GM23338 (cell line): ENCODE measurements around the gene HSBP1. TPM values are rescaled to one million over a fixed set of nuclear protein-coding genes. Genes with fewer than 3 reads are reported as not detected.

Experiments used
- ATAC-seq: fragments of 200-7000 bp; cut with Tn5 transposase; 3 replicates; pipeline ENCODE4 v1.9.1; 2020
- DNase-seq: peaks from one replicate; pipeline ENCODE4 v3.0.0-alpha.2; 2015; ENCODE audit warnings: low spot score
- H2AFZ ChIP-seq: fragments of 200-600 bp; sonication (generic); 2 replicates; pipeline ENCODE4 v1.8.0; 2016; ENCODE audit warnings: antibody characterized with exemption, mild to moderate bottlenecking, moderate library complexity
- H3F3A ChIP-seq: fragments of 200-600 bp; sonication (generic); replicated peaks from 2 replicates; pipeline ENCODE4 v1.8.0; 2017; ENCODE audit warnings: antibody characterized with exemption, mixed run types, low read depth
- H3K27ac ChIP-seq: fragments of 200-600 bp; sonication (generic); 2 replicates; pipeline ENCODE4 v1.6.1; 2016; ENCODE audit warnings: low read depth
- H3K27me3 ChIP-seq: fragments of 200-600 bp; sonication (generic); 2 replicates; pipeline ENCODE4 v1.8.0; 2016; ENCODE audit warnings: mild to moderate bottlenecking, mixed run types, moderate library complexity; ENCODE audit not compliant: insufficient read depth
- H3K36me3 ChIP-seq: fragments of 200-600 bp; sonication (generic); 2 replicates; pipeline ENCODE4 v1.8.0; 2016; ENCODE audit warnings: mild to moderate bottlenecking; ENCODE audit not compliant: insufficient read depth
- H3K4me1 ChIP-seq: fragments of 200-600 bp; sonication (generic); 2 replicates; pipeline ENCODE4 v1.8.0; 2016; ENCODE audit warnings: mild to moderate bottlenecking, moderate library complexity; ENCODE audit not compliant: insufficient read depth
- H3K4me2 ChIP-seq: fragments of 200-600 bp; sonication (generic); 2 replicates; pipeline ENCODE4 v1.7.1; 2017; ENCODE audit warnings: mixed run types
- H3K4me3 ChIP-seq: fragments of 200-600 bp; sonication (generic); 2 replicates; pipeline ENCODE4 v1.6.1; 2016; ENCODE audit warnings: mixed run types
- H3K79me2 ChIP-seq: fragments of 200-600 bp; sonication (generic); replicated peaks from 2 replicates; pipeline ENCODE4 v1.8.0; 2017; ENCODE audit warnings: mild to moderate bottlenecking; ENCODE audit not compliant: insufficient read depth
- H3K9me2 ChIP-seq: fragments of 200-600 bp; sonication (generic); 2 replicates; pipeline ENCODE4 v1.8.0; 2017; ENCODE audit not compliant: insufficient read depth
- H4K20me1 ChIP-seq: fragments of 200-600 bp; sonication (generic); replicated peaks from 2 replicates; pipeline ENCODE4 v1.8.0; 2017; ENCODE audit warnings: mild to moderate bottlenecking; ENCODE audit not compliant: insufficient read depth
- H3K27ac Mint-ChIP-seq: 2 replicates; pipeline ENCODE4 v1.8.0; 2020; ENCODE audit warnings: inconsistent platforms, mild to moderate bottlenecking, moderate library complexity, mixed read lengths
- H3K27me3 Mint-ChIP-seq: 3 replicates; pipeline ENCODE4 v1.8.0; 2022; ENCODE audit warnings: low read depth, mild to moderate bottlenecking, moderate library complexity, mixed read lengths, inconsistent platforms; ENCODE audit not compliant: insufficient read depth, poor library complexity
- H3K36me3 Mint-ChIP-seq: 3 replicates; pipeline ENCODE4 v1.8.0; 2021; ENCODE audit warnings: low read depth, mild to moderate bottlenecking, inconsistent platforms, moderate library complexity, mixed read lengths
- H3K4me1 Mint-ChIP-seq: 3 replicates; pipeline ENCODE4 v1.8.0; 2020; ENCODE audit warnings: mild to moderate bottlenecking, inconsistent platforms, mixed read lengths
- H3K4me3 Mint-ChIP-seq: 3 replicates; pipeline ENCODE4 v1.8.0; 2021; ENCODE audit warnings: moderate library complexity, mild to moderate bottlenecking, inconsistent platforms, mixed read lengths
- H3K9me3 Mint-ChIP-seq: 3 replicates; pipeline ENCODE4 v1.8.0; 2020; ENCODE audit warnings: moderate library complexity, mild to moderate bottlenecking, inconsistent platforms, mixed read lengths
- CREB1 ChIP-seq: fragments of 250-450 bp; sonication (Bioruptor Pico); IDR thresholded peaks from 2 replicates; pipeline ENCODE4 v1.5.0; 2020; ENCODE audit warnings: low read depth, mild to moderate bottlenecking, moderate library complexity
- EZH2 ChIP-seq: fragments of 200-600 bp; sonication (generic); IDR thresholded peaks from one replicate; pipeline ENCODE4 v1.8.0; 2017; ENCODE audit warnings: antibody characterized with exemption, mild to moderate bottlenecking, low read depth; ENCODE audit not compliant: unreplicated experiment
- EZH2phosphoT487 ChIP-seq: fragments of 200-600 bp; sonication (generic); IDR thresholded peaks from one replicate; pipeline ENCODE4 v1.8.1; 2018; ENCODE audit warnings: antibody characterized with exemption; ENCODE audit not compliant: unreplicated experiment
- JUNB ChIP-seq: IDR thresholded peaks from one replicate; pipeline ENCODE4 v1.6.1; 2016; ENCODE audit warnings: antibody characterized with exemption; ENCODE audit not compliant: unreplicated experiment
- NANOG ChIP-seq: IDR thresholded peaks from 2 replicates; pipeline ENCODE4 v1.6.1; 2016; ENCODE audit warnings: antibody characterized with exemption, borderline replicate concordance
- REST ChIP-seq: IDR thresholded peaks from one replicate; pipeline ENCODE4 v1.6.1; 2018; ENCODE audit warnings: antibody characterized with exemption; ENCODE audit not compliant: unreplicated experiment
- STAT1 ChIP-seq: IDR thresholded peaks from one replicate; pipeline ENCODE4 v1.6.1; 2016; ENCODE audit warnings: antibody characterized with exemption; ENCODE audit not compliant: unreplicated experiment
- ZNF114 ChIP-seq: fragments of 250-450 bp; sonication (Bioruptor Pico); IDR thresholded peaks from 2 replicates; pipeline ENCODE4 v1.5.0; 2020; ENCODE audit warnings: mild to moderate bottlenecking, moderate library complexity
- ZNF331 ChIP-seq: fragments of 250-450 bp; sonication (Bioruptor Pico); IDR thresholded peaks from 2 replicates; pipeline ENCODE4 v1.5.0; 2020; ENCODE audit warnings: low read depth, mild to moderate bottlenecking, moderate library complexity
- polyA plus RNA-seq: library from polyadenylated mRNA; unstranded; fragments of >200 nt; fragmentation: Nextera tagmentation; extraction: Ambion mirVana; gene quantifications from 2 replicates; pipeline ENCODE4 v1.2.1, GENCODE V29; 2016
- total RNA-seq: library from RNA; depleted of rRNA; stranded (reverse); fragments of >200 nt; shearing (Covaris generic); gene quantifications from 2 replicates; pipeline ENCODE4 v1.2.3, GENCODE V29; 2014
- TF ChIP-seq, protein P1 (sequence below): IDR thresholded peaks from 2 replicates; pipeline ENCODE4 v1.6.1; 2016; ENCODE audit warnings: antibody characterized with exemption
- TF ChIP-seq, protein P2 (sequence below): fragments of 250-450 bp; sonication (Bioruptor Pico); IDR thresholded peaks from 2 replicates; pipeline ENCODE4 v1.5.0; 2020; ENCODE audit warnings: mild to moderate bottlenecking, moderate library complexity

HSBP1 gene
- total and polyA plus RNA-seq, 2 experiments from 2014 or later, result 71.0 to 817 TPM

DNA sequence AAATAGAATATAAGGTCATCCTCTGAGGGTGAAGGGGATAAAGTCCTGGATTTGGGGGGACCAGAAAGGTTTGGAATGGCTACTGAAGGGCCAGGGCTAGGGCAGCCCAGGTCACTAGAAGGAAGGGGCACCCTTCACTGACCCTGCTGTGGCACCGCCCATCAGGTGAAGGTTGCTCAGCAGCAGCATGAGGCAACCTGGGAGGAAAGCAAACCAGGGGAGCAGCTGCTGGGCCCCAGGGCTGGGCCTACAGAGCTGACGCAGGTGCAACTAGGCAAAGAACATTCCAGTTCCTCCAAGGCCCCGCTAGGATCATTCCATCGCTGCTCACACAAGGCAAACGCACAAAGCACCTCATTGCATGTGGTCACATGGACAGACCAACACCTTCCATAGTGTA, 3.4 kb upstream of the HSBP1 start (continued):
- TF ChIP-seq, protein P1, sequence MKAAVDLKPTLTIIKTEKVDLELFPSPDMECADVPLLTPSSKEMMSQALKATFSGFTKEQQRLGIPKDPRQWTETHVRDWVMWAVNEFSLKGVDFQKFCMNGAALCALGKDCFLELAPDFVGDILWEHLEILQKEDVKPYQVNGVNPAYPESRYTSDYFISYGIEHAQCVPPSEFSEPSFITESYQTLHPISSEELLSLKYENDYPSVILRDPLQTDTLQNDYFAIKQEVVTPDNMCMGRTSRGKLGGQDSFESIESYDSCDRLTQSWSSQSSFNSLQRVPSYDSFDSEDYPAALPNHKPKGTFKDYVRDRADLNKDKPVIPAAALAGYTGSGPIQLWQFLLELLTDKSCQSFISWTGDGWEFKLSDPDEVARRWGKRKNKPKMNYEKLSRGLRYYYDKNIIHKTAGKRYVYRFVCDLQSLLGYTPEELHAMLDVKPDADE, result no peak

GRCh38 chr16:83806036-83806435, 1.7 kb upstream of the HSBP1 start:
- no peaks in the 10 kb centered on the region; the same call in 2 of the 3 replicates for H3K9me3 Mint-ChIP-seq
- peaks cover 8% of the 10 kb centered on the region; the same call in 1 of the 2 replicates for H3K36me3 ChIP-seq
- H3K27ac Mint-ChIP-seq, result no peak overlapping the region
- peaks cover 6% of the 10 kb centered on the region; the same call in 1 of the 2 replicates for H3K9me2 ChIP-seq
- H4K20me1 ChIP-seq, result no peaks in the 10 kb centered on the region; the same call in 1 of the 2 replicates
- peaks cover 43% of the 10 kb centered on the region for H3K4me1 ChIP-seq
- DNase-seq (no peak), ATAC-seq (no peak)
- no peak overlapping the region for H3K27ac ChIP-seq
- no peak overlapping the region for H3K4me2 ChIP-seq
- H3K27me3 ChIP-seq, result no peaks in the 10 kb centered on the region
- H3K79me2 ChIP-seq, result peaks cover 30% of the 10 kb centered on the region
- H3F3A ChIP-seq, result 0 out of 2 replicates have a peak, but pooled peaks cover 4% of the 10 kb centered on the region
- H2AFZ ChIP-seq, result no peak overlapping the region
- H3K4me3 ChIP-seq, result no peak overlapping the region
- H3K4me1 Mint-ChIP-seq, result peaks cover 38% of the 10 kb centered on the region
- peaks cover 20% of the 10 kb centered on the region for H3K36me3 Mint-ChIP-seq
- H3K4me3 Mint-ChIP-seq, result no peak overlapping the region
- H3K27me3 Mint-ChIP-seq, result peaks cover 10% of the 10 kb centered on the region
- TF ChIP-seq, protein P2, sequence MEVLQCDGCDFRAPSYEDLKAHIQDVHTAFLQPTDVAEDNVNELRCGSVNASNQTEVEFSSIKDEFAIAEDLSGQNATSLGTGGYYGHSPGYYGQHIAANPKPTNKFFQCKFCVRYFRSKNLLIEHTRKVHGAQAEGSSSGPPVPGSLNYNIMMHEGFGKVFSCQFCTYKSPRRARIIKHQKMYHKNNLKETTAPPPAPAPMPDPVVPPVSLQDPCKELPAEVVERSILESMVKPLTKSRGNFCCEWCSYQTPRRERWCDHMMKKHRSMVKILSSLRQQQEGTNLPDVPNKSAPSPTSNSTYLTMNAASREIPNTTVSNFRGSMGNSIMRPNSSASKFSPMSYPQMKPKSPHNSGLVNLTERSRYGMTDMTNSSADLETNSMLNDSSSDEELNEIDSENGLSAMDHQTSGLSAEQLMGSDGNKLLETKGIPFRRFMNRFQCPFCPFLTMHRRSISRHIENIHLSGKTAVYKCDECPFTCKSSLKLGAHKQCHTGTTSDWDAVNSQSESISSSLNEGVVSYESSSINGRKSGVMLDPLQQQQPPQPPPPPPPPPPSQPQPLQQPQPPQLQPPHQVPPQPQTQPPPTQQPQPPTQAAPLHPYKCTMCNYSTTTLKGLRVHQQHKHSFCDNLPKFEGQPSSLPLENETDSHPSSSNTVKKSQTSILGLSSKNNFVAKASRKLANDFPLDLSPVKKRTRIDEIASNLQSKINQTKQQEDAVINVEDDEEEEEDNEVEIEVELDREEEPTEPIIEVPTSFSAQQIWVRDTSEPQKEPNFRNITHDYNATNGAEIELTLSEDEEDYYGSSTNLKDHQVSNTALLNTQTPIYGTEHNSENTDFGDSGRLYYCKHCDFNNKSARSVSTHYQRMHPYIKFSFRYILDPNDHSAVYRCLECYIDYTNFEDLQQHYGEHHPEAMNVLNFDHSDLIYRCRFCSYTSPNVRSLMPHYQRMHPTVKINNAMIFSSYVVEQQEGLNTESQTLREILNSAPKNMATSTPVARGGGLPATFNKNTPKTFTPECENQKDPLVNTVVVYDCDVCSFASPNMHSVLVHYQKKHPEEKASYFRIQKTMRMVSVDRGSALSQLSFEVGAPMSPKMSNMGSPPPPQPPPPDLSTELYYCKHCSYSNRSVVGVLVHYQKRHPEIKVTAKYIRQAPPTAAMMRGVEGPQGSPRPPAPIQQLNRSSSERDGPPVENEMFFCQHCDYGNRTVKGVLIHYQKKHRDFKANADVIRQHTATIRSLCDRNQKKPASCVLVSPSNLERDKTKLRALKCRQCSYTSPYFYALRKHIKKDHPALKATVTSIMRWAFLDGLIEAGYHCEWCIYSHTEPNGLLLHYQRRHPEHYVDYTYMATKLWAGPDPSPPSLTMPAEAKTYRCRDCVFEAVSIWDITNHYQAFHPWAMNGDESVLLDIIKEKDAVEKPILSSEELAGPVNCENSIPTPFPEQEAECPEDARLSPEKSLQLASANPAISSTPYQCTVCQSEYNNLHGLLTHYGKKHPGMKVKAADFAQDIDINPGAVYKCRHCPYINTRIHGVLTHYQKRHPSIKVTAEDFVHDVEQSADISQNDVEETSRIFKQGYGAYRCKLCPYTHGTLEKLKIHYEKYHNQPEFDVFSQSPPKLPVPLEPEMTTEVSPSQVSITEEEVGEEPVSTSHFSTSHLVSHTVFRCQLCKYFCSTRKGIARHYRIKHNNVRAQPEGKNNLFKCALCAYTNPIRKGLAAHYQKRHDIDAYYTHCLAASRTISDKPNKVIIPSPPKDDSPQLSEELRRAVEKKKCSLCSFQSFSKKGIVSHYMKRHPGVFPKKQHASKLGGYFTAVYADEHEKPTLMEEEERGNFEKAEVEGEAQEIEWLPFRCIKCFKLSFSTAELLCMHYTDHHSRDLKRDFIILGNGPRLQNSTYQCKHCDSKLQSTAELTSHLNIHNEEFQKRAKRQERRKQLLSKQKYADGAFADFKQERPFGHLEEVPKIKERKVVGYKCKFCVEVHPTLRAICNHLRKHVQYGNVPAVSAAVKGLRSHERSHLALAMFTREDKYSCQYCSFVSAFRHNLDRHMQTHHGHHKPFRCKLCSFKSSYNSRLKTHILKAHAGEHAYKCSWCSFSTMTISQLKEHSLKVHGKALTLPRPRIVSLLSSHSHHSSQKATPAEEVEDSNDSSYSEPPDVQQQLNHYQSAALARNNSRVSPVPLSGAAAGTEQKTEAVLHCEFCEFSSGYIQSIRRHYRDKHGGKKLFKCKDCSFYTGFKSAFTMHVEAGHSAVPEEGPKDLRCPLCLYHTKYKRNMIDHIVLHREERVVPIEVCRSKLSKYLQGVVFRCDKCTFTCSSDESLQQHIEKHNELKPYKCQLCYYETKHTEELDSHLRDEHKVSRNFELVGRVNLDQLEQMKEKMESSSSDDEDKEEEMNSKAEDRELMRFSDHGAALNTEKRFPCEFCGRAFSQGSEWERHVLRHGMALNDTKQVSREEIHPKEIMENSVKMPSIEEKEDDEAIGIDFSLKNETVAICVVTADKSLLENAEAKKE, result no peak
- TF ChIP-seq CREB1 (CRISPR knock-in tag) (no peak), ZNF331 (CRISPR knock-in tag) (no peak), STAT1 (no peak), EZH2phosphoT487 (no peak), JUNB (no peak), EZH2 (no peak), ZNF114 (CRISPR knock-in tag) (no peak), REST (no peak), NANOG (no peak)
- TF ChIP-seq, protein P1, result no peak
